NCI-H526 (cell line): ENCODE measurements around the gene LRRK1.
"Not testable (repeated sequence)": the region's sequence is repeated elsewhere in the genome, so short reads cannot be mapped to it uniquely, and the experiment has no call there.

Experiments used
- DNase-seq, 2 experiments: peaks; one replicate each; lab custom pipeline; 2025; lab: John Stamatoyannopoulos, UW

The LRRK1 gene

DNA sequence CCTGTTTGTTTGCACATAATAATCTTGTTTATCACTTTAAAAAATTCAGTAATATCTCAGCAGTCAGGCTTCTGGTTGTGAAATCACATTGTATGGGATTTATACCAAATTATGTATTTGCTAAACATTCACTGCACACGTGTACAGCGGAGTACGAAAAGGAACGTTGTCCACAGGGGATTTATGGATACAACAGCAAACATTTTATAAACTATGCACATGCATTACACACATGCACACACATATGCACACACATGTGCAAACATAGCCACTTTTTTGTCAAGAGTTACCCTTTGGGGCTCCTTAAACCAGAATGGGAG, 150.5 kb downstream of the LRRK1 start:
- DNase-seq = no peak

DNA sequence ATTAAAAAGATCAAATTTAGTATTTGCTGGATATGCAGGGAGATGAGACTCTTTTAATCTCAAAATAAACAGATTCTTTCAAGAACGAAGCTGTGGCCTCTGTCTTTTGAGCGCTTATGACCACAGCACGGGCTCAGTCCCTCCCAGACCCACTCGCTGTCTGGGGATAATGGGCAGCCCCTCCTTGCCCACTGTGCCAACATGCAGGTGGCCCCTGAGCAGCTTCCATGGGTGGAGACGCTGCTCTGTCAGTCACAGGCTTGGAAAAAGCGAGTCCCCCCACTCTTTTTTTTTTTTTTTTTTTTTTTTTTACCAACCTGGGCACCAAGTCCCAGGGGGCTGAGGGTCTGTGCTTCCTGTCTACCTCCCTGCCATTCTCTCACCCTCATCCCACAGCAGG, 150.9 kb downstream of the LRRK1 start:
- DNase-seq = no peak

DNA sequence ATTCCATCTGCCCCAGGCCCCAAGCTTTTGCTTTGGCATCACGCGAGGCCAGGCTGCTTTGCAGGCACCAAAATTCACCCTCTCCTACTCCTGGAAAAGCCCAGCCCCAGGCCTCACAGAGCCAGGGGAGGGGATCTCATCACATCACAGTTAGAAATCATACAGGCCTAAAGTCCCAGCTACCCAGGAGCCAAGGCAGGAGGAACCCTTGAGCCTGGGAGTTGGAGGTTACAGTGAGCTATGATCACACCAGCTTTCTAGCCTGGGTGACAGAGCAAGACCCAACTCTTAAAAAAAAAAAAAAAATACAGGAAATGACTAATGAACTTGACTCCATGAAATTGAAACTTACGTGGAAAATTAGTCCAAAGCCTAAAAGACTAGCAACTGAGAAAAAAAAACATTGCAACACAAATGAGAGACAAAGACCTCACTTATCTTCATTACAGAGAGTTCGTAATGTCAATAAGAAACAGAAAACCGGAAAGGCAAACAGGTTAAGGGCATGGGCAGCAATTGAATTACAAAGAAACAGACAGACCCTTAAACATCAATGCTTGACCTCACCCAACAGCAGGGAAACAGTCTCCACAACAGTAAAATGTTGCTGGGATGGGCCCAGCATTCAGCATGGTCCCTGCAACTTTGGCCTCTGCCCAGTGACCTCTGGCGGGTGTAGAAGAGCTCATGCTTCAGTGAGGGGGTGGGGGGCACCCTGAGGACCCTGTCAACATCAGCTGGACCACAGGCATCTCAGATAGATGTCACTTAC, 151.5 kb downstream of the LRRK1 start:
- DNase-seq = no peak

DNA sequence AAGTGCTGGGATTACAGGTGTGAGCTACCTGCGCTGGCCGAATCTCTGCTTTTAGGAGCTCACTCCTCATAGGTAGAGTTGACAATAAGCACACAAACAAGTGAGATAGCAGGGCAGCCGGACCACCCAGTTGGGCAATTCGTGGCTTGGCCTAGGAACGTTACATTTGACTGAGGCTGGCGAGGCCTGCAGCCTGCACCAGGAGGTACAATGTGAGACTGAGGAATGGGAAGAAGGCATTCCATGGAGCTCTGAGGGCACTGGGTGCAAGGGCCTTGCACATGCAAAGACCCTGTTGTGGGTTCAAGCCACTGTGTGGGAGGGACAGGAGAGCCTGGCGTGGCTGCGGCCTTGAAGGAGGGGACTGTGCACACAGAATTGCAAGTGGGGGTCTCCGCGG, 152.5 kb downstream of the LRRK1 start:
- no peak for DNase-seq

DNA sequence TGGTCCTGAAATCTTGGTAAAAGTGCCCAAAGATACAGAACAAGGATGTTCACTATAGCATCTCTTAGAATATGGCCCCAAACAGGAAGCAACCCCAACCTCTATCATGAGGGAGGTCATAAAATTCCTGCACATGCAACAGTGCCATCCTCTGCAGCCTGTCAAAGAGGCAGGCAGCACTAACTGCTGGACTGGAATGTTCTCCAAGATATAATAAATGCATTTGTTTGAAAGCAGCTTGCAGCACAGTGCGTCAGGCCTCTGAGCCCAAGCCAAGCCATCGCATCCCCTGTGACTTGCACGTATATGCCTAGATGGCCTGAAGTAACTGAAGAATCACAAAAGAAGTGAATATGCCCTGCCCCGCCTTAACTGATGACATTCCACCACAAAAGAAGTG, 153.1 kb downstream of the LRRK1 start:
- DNase-seq = not testable (repeated sequence)

DNA sequence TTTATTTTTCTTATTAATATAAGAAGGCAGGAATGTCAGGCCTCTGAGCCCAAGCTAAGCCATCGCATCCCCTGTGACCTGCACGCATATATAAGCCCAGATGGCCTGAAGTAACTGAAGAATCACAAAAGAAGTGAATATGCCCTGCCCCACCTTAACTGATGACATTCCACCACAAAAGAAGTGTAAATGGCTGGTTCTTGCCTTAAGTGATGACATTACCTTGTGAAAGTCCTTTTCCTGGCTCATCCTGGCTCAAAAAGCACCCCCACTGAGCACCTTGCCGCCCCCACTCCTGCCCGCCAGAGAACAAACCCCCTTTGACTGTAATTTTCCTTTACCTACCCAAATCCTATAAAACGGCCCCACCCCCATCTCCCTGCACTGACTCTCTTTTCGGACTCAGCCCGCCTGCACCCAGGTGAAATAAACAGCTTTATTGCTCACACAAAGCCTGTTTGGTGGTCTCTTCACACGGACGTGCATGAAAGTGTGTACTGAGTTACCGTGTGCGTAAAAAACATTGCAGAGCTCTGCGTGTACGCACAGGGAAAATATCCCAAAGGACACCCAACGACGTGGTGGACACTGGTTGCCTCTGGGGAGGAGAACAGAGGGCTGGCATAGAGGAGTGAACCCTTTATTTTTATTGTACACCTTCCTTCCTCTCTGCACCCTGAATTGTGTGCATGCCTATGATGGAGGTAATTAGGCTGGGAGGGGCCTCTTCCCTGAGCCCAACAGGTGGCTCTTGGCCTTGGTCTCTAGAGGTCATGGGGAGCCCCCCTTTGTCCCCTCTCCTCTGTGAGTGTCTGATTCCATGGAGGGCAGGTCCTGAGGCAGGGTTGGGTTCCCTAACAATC, 158.9 kb downstream of the LRRK1 start:
- not testable (repeated sequence) for DNase-seq

DNA sequence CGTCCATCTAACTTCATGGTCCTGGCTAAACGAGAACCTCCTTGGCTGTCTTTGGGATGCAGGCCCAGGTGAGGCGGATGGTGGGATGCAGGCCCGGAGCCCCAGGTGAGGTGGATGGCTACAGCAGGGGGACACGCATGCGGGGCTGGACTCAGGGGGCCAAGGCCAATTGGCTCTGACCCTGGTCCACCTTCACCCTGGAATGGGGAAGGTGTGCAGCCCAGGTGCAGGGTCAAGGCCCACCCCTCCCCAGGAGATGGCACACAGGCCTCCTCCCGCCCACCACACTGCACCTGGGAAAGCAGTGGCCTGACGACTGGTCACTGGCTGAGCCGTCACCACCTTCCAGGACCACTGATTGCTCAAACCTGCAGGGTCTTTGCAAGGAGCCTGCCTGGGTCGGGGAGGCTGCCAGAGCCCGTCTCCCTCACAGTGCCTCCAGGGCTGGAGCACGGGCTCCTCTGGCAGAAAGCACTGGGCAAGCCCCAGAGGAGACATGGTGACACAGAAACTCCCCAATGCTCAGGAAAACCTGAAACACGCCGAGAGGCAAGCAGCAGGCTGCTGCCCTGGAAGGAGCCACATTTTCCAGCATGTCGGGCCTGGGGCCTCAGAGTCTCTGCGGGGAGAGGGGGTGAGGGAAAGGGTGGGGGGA, 159.6 kb downstream of the LRRK1 start:
- no peak for DNase-seq

DNA sequence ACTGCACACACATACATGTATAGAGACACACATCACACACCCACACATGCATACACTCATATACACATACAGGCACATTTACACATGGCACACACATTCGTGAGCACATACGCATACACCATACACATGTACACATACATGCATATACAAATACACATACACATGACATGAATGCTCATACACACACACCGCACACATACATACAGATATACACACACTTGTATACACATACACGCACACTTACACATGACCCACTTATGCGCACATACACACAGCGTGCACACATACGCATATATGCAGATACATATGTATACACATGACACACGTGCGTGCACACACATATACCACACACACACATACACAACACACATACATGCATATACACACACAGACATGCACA, 162.7 kb downstream of the LRRK1 start:
- no peak for DNase-seq

DNA sequence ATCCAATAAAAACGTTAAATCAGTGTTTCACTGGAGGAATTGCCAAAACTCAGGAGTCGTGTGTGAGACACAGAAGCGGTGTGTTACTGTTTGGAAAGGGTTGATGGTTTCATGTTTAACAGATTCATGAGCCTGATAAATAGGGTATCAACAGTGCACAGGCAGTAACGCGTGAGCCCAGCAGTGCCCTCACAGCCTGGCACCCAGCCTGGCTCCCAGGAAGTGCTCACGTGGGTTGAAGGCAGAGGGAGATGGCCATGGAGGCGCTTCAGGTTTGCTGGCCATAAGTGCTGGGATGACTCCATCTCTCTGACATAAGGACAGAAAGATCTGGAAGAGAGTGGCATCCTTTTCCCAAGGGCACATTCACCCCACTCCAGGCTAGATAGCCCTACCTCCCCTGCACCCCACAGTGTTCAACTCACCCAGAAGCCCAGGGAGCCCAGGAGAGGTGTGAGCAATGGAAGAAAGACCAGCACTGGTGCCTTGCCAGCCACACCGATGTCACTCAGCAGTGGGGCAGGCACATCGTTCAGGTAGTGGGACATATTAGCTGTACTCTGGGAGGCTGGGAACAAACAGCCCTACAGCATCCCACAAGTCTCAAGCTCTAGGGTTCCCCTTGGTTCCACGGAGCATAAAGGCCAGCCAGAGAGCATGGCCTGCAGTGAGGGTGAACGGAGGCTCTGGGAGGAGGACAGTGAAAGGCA, 164.3 kb downstream of the LRRK1 start:
- DNase-seq = no peak

DNA sequence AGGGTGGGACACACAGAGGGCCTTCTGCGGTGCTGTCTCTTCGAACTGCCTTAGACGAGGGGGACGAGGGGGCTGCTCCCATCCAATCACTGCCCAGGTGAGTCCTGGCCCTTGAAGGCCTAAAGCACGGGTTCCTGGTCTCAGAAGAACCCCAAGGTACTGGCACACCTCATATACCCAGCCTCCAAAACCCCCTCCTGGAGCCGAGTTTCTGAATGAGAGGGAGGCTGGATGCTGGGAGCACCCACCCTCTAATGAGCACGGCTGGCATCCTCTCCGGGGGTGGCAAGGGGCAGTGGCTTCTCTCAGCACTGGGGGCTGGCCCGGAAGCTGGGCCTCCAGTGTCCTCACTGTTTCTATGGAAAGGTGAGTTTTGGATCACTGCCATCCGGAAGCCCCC, 165.6 kb downstream of the LRRK1 start:
- no peak for DNase-seq

DNA sequence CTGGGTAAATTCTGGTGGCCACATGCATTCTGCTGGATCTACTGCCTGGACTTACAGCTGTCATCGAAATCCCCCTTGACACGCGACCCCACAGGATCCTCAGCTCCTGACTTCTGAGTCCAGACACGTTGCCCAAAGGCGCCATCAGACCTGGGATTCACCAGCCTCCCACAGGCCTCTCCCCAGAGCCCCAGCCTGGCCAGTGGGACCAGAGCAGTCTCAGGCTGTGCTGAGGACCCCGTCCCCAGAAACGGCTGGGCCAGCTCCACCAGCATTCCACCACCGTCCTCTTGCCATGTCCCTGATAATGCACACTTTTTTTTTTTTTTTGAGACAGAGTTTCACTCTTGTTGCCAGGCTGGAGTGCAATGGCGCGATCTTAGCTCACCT, 166.1 kb downstream of the LRRK1 start:
- DNase-seq = no peak

DNA sequence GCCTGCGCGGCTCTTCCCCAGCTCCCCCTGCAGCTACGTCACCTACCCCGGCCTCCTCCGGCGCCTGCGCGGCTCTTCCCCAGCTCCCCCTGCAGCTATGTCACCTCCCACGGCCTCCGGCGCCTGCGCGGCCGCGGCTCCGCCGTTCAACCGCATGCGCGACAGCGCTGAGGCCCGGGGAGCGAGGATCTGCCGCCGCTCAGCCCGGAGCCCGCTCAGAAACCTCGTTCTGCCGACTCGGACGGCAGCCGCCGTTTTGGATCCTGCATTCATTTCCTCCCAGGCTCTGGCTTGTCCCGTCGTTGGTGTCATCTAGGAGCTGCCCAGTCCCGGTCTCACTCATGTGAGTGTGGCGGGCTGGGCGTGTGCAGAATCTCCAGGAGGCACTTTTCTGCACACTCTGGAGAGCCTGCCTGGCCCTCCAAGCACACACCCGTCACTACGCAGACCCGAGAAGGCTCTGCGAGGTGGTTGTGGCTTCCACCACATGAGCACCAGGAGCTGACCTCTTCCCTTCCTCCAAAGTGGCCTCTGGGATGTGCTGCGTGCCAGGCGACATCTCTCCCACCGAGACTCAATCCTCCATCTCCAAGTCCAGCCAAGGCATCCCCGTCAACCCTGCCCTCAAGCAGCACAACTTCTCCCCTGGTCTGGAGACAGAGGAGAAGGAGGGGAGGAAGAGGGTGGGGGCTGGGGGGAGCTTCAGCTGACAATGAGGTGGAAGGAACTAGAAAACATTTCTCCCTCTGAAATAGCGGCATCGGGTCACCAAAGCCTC, 167.4 kb downstream of the LRRK1 start:
- no peak for DNase-seq

DNA sequence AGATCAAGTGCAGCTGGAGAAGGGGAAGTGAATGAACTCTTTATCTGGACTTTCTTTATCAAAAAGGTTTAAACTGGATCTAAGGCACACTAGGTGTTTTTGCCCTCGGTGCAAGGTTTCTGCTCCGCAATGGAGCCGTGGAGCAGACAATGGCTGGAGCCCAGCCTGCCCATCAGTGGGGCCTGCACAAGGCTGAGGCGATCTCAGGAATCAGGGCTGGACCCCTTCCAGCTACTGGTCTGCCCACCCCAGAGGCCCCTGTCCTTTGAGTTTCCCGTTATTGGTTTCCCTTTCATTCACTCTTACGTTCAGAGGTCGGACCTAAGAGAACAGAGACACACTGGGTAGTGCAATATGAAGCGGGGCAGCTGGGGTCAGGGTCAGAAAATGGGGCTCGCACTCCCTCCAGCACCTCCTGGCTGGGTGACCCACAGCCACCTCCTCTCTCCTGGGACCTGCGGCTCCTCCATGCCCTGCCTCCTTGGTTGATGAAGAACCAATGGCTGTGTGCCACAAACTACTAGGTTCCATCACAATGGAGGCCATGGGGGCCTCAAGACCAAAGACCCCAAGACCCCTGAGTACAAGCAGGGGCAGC, 168.1 kb downstream of the LRRK1 start:
- no peak for DNase-seq

DNA sequence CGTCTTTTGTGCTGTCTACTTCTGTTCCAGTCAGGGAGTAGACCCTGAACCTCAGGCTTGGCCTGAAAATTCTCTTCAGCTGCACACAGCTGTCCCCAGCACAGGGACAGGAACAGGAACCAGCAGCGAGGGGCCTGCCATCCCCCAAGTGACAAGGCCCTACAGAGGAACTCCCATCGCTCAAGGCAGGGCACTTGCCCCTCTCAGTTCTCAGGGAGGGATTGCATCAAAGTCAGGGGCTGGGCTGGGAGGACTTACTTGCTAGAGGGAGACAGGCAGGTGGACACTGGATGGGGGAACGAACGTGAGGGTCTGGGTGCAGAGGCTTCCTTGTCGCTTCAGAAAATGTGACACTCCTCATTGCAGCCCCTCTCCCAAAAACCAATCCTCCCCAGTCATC, 169.1 kb downstream of the LRRK1 start:
- no peak for DNase-seq

DNA sequence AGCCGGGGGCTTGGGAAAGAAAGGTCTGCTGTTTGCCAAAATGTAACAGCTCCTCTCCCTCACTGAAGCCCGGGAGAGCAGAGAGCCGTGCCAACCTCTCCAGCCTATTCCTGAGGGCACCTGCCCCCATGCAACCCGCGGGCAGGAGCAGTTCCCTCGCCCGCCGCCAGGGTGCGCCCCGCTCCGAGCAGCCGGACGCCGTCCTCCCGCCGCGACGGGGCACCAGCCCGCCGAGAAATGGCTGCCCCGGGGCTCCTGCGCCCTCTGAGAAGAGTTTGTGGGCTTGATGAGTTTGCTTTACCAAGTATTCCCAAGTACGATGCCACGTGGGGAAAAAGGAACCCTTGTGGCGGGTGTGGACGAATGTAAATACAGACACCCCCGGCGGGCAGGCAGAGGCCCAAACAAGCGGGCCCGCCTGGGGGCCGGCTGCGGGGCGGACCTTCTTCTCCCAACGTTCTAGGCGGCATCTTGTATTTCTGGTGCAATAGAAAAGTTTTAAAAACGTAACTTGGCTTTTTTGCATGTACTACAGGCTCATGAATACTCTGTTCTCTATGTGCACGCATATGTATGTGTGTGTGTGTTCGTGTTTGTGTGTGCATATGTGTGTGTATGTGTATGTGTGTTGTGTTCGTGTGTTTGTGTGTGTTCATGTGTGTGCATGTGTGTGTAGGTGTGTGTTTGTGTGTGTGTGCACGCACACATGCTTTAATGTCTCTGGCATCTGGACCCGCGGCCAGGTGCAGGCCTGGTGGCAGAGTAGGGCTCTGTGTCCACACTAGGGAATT, 169.8 kb downstream of the LRRK1 start:
- peak in 1 of 2 experiments; percentile 63 for DNase-seq

DNA sequence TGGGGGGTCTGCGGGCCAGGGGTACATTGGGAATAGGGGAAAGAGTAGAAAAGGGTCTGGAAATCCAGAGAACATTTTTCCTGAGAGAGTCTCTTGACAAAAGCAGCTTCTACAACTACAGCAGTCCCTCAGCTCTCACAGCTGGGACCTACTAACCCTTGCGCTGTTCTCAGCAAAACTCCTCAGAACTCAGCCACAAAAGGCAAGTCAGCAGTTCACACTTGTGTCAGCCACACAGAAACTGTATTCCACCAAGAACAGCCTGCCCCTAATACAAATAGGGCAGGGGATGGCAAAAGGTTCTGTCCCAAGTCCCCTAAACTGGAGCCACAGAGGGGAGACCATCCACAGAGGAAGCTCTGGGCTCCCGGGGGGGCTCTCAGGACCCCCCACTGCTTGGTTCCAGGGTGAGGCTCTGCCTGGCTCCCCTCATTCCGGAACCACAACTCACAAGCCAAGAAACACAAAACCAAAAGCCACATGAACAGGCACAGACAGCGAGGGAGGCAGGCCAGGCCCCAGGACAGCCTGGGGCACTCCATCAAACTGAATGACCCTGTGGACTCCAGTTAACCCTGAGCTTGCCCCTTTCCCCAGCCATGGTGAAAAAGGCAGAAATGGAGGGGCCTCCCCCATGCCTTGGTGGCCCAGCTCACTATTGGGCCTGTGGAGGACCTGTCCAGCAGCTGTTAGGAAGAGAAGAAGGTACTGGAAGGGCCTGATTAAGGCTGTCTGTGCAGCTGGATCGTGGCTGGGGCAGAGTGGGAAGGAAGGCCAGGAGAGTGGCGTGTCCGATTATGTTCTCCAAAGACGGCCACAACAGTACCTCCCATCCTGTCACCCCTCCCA, 170.6 kb downstream of the LRRK1 start:
- DNase-seq = no peak

DNA sequence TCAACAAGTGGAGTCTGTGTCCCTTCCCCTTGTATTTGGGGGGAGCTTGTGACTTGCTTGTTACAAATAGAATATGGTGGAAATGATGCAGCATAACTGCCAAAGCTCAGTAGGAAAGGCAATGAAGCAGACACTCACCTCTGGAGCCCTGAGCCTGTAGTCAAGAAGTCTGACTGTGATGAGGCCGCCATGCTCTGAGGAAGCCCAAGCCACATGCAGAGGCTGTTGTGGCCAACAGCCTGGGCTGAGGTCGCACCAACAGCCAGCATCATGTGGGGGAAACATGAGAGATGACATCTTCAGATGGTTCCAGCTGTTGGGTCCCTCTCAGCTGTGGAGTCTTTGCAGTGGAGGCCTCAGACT, 171.3 kb downstream of the LRRK1 start:
- no peak for DNase-seq

DNA sequence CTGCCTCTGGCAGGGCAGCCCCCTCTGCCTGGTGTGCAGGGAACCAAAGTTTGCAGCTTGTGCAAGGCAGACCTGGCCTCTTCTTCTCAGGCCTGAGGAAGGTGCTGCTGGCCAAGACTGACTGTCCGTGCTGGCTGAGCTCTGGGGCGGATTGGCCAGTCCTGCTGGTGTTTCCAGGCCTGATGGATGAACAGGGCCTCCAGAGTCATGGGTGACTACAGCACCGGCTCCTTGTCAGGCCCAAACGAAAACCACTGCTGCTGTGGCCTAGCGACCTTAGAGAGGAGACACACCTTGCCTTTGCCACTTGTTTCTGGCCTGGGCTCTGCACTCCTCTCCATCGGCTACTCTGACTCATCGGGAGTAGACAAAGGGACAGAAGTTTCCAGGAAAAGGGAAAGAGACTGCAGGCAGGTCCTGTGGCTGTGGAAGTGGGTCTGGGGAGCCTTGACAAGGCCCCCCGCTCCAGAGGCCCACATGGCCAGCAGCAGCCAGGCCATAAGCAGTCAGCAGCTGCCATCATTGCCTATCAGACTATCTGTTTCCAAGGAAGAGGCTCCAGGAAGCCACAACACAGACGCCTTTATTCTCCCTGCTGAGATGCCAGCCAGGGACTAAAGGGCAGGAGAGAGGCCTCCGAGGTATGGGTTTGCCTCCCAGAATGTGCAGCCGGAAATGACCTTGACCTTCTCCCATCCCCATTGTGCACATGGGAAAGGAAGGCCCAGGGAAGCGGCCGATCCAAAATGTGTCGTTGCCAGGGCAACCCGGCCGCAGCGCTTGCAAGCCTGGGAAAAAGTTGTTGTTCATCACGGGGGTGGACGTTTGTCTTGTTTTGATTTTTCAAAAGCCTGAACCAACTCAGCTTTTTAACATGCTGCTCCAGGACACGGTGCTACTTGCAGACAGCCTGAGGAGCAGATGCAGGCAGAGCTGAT, 172.2 kb downstream of the LRRK1 start:
- no peak for DNase-seq
